ENCODE results near the gene ELF5.

ELF5 gene

DNA sequence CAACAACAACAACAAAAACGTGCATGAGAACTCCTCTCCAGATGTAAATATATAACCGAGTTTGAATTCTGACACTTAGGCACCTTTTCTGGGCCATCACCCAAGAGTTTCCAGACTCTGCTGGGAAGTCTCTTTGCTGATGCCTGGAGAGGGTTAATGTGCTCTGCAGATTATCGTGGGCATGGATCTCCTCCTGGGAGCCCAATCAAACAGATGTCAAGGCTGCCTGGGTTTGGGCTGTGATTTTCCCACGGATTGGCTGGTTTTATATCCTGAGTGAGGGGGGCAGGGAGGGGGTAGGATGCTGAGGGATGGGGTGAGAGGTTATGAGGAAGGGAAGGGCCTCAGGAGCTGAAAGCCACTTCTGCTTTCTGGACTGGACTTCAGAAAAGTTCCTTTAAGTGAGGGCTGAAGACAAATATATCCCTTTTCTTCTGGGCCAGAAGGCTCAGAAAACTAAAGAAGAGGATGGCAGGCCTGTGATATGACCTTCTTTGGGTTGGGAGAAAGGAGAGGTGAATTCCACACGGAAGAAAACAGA is 4.2 kb downstream of the ELF5 start:
- Histone ChIP-seq H3K9me3 (no peaks in the 10 kb centered on the region), H3K36me3 (no peaks in the 10 kb centered on the region), H3K4me3 (ENCODE audit: low read depth in 1 of 2, low read length in 1 of 2) (no peak overlapping the region), H3K27ac (no peak overlapping the region), H3K27me3 (no peaks in the 10 kb centered on the region), H3K4me1 (ENCODE audit: control insufficient read depth in 1 of 2, insufficient read depth in 1 of 2, low read depth in 1 of 2, low read length in 1 of 2) (no peaks in the 10 kb centered on the region)
- TF ChIP-seq, protein P1, sequence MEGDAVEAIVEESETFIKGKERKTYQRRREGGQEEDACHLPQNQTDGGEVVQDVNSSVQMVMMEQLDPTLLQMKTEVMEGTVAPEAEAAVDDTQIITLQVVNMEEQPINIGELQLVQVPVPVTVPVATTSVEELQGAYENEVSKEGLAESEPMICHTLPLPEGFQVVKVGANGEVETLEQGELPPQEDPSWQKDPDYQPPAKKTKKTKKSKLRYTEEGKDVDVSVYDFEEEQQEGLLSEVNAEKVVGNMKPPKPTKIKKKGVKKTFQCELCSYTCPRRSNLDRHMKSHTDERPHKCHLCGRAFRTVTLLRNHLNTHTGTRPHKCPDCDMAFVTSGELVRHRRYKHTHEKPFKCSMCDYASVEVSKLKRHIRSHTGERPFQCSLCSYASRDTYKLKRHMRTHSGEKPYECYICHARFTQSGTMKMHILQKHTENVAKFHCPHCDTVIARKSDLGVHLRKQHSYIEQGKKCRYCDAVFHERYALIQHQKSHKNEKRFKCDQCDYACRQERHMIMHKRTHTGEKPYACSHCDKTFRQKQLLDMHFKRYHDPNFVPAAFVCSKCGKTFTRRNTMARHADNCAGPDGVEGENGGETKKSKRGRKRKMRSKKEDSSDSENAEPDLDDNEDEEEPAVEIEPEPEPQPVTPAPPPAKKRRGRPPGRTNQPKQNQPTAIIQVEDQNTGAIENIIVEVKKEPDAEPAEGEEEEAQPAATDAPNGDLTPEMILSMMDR (IDR thresholded peaks at IDR 0.05) = no peak

DNA sequence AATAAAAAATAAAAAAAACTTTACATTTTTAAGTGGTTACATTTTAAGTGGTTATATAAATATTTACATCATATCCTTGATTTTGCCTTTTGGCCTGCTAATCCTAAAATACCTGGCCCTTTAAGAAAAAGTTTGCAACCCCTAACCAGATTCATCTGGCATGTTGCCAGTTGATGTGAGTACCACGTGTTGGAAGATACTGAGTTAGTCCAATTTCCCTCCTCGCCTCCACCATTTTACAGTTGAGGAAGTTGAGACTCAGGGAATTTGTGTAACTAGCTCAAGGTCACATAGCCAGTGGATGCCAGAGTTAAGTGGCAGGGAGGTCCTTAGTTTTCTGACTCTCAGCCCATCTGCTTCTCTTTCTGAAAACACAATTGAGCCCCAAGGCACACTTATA is 5.1 kb downstream of the ELF5 start:
- no peaks in the 10 kb centered on the region for H3K27me3 ChIP-seq
- H3K27ac ChIP-seq = no peak overlapping the region
- H3K4me1 ChIP-seq (ENCODE audit: control insufficient read depth in 1 of 2, insufficient read depth in 1 of 2, low read depth in 1 of 2, low read length in 1 of 2) = no peaks in the 10 kb centered on the region
- no peak overlapping the region for H3K4me3 ChIP-seq (ENCODE audit: low read depth in 1 of 2, low read length in 1 of 2)
- no peaks in the 10 kb centered on the region for H3K36me3 ChIP-seq
- TF ChIP-seq, protein P1 (IDR thresholded peaks at IDR 0.05) = no peak
- H3K9me3 ChIP-seq = no peaks in the 10 kb centered on the region

DNA sequence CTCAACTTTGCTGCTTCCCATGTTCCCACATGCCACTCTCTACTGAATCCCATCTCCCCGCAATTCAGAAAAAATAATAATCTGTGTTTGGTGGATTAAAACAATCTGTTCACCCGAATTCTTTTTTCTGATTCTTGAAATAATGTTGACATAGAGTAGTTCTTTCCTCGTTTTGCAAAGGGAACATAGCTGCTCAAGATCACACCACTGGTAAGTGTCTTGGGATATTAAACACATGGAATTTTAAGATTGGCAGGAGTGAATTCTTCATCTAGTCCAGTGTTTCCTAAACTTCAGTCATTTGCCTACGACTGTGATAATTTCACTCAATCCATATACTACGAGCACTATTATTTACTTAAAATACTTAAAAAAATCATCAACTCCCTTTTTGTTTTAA is 6.0 kb downstream of the ELF5 start:
- Histone ChIP-seq H3K27me3 (no peaks in the 10 kb centered on the region), H3K27ac (no peak overlapping the region), H3K4me3 (ENCODE audit: low read depth in 1 of 2, low read length in 1 of 2) (no peak overlapping the region), H3K36me3 (no peaks in the 10 kb centered on the region), H3K4me1 (ENCODE audit: control insufficient read depth in 1 of 2, insufficient read depth in 1 of 2, low read depth in 1 of 2, low read length in 1 of 2) (no peaks in the 10 kb centered on the region), H3K9me3 (no peaks in the 10 kb centered on the region)
- TF ChIP-seq, protein P1 (IDR thresholded peaks at IDR 0.05) = no peak

DNA sequence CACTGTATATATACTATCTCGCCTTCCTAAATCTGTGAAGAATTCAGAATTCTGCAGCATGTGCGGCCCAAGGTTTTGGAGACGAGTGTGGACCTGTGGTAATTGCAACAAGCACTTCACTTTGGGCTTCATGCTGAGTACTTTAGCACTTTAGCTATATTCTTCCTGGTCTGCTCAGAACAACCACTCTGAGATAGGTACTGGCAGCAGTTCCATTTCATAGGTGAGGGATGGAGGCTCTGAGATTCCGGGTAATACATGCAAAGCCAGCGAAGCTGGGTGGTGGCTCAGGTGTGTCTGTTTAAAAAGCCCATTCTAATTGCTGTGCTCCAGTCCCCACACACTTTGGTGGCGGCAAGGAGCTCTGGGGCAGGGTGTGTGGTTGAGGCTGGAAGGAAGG is 6.4 kb downstream of the ELF5 start:
- Histone ChIP-seq H3K4me1 (ENCODE audit: control insufficient read depth in 1 of 2, insufficient read depth in 1 of 2, low read depth in 1 of 2, low read length in 1 of 2) (no peaks in the 10 kb centered on the region), H3K36me3 (no peaks in the 10 kb centered on the region), H3K4me3 (ENCODE audit: low read depth in 1 of 2, low read length in 1 of 2) (no peak overlapping the region), H3K27ac (no peak overlapping the region), H3K27me3 (no peaks in the 10 kb centered on the region), H3K9me3 (no peaks in the 10 kb centered on the region)
- TF ChIP-seq, protein P1 (IDR thresholded peaks at IDR 0.05) = no peak

DNA sequence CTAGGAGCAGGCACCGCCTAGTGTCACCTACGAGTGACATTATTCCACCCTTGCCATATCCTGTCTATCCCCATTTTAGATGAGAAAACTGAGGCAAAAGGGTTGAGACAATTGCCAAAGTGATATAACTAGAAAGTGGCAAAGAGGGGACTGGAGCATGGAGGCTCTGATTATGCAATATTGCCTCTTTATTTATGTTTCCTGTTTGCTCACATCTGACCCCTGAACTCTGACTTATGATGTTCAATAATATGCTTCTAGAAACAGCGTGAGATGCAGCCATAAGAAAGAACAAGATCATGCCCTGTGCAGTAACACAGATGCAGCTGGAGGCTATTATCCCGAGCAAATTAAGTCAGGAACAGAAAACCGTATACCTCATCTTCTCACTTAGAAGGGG is 7.7 kb downstream of the ELF5 start:
- Histone ChIP-seq H3K4me3 (ENCODE audit: low read depth in 1 of 2, low read length in 1 of 2) (no peak overlapping the region), H3K27me3 (no peaks in the 10 kb centered on the region), H3K36me3 (no peaks in the 10 kb centered on the region), H3K9me3 (no peaks in the 10 kb centered on the region), H3K4me1 (ENCODE audit: control insufficient read depth in 1 of 2, insufficient read depth in 1 of 2, low read depth in 1 of 2, low read length in 1 of 2) (peaks cover 0 to 4% of the 10 kb centered on the region in 2 experiments), H3K27ac (no peak overlapping the region)
- TF ChIP-seq, protein P1 (IDR thresholded peaks at IDR 0.05) = no peak

DNA sequence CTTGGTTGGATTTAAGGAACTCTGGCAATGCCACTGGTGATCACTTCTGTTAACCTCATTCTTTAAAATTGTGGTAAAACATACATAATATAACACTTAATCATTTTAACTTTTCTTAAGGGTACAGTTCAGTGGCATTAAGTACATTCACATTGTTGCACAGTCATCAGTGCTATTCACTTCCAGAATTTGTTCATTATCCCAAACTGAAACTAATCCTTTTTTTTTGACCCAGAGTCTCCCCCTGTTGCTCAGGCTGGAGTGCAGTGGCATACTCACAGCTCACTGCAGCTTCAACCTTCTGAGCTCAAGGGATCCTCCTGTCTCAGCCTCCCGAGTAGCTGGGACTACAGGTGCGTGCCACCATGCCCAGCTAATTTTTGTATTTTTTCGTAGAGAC is 10.6 kb downstream of the ELF5 start:
- Histone ChIP-seq H3K4me3 (ENCODE audit: low read depth in 1 of 2, low read length in 1 of 2) (no peak overlapping the region), H3K27me3 (no peaks in the 10 kb centered on the region), H3K36me3 (no peaks in the 10 kb centered on the region), H3K27ac (no peak overlapping the region), H3K9me3 (no peaks in the 10 kb centered on the region), H3K4me1 (ENCODE audit: control insufficient read depth in 1 of 2, insufficient read depth in 1 of 2, low read depth in 1 of 2, low read length in 1 of 2) (peaks cover 0 to 4% of the 10 kb centered on the region in 2 experiments)
- TF ChIP-seq, protein P1 (IDR thresholded peaks at IDR 0.05) = no peak

Data from neutrophil (primary cell).